T-cell (primary cell): ENCODE measurements around the gene FBXL16. TPM values are rescaled to one million over a fixed set of nuclear protein-coding genes. Genes with fewer than 3 reads are reported as not detected.

Experiments used
- ATAC-seq, 4 experiments: fragments of 200-7000 bp in 3 of 4; fragments of 150-1000 bp in 1 of 4; cut with Tn5 transposase; replicated peaks in 1 of 4; 1 replicate in 3 of 4; 2 replicates in 1 of 4; pipeline ENCODE4 v1.10.0; 2021; ENCODE audit warnings: moderate library complexity in 3 of 4, mild to moderate bottlenecking in 2 of 4, moderate number of reproducible peaks in 1 of 4
- CTCF ChIA-PET, 2 donors: fragments of 300-600 bp; sonication (Branson Sonifier 250); formaldehyde crosslinking; loops; one replicate each; lab custom pipeline; 2022; ENCODE audit warnings: antibody characterized with exemption in 2 of 2; lab: Charles Lee
- POLR2A ChIA-PET, 2 donors: fragments of 300-600 bp; sonication (Branson Sonifier 250); formaldehyde crosslinking; loops; one replicate each; lab custom pipeline; 2022; ENCODE audit warnings: antibody characterized with exemption in 2 of 2; lab: Charles Lee
- DNase-seq, 35 experiments: peaks; one replicate each; pipeline versions ENCODE4 v3.0.0 to v3.0.0-alpha.2; 2013 to 2023
- H3K27ac ChIP-seq: one replicate; pipeline ENCODE4 v1.5.1; 2013; ENCODE audit warnings: low read length
- H3K27me3 ChIP-seq, 2 experiments: replicated peaks in 1 of 2; 1 replicate in 1 of 2; 2 replicates in 1 of 2; pipeline versions ENCODE4 v1.6.1 to v1.7.0; 2013; ENCODE audit warnings: low read length in 1 of 2, mixed read lengths in 1 of 2; ENCODE audit not compliant: control insufficient read depth in 2 of 2, insufficient read depth in 2 of 2; ENCODE audit errors: extremely low read depth in 1 of 2
- H3K36me3 ChIP-seq, 2 donors: 1 replicate in 1 of 2; 2 replicates in 1 of 2; pipeline versions ENCODE4 v1.6.1 to v1.7.0; 2013; ENCODE audit warnings: low read length in 1 of 2; ENCODE audit not compliant: control insufficient read depth in 2 of 2, insufficient read depth in 1 of 2; ENCODE audit errors: extremely low read depth in 1 of 2
- H3K4me1 ChIP-seq, 2 experiments: 1 replicate in 1 of 2; 2 replicates in 1 of 2; pipeline versions ENCODE4 v1.6.1 to v1.7.0; 2013; ENCODE audit warnings: low read length in 2 of 2, mixed read lengths in 1 of 2; ENCODE audit not compliant: insufficient read depth in 2 of 2, control insufficient read depth in 1 of 2; ENCODE audit errors: extremely low read depth in 1 of 2
- H3K4me3 ChIP-seq, 2 donors: 1 replicate in 1 of 2; 2 replicates in 1 of 2; pipeline versions ENCODE4 v1.5.1 to v1.7.0; 2013; ENCODE audit warnings: mild to moderate bottlenecking in 2 of 2, low read length in 1 of 2, moderate library complexity in 1 of 2; ENCODE audit not compliant: control insufficient read depth in 1 of 2; ENCODE audit errors: extremely low read depth in 1 of 2
- H3K9me3 ChIP-seq: 2 replicates; pipeline ENCODE4 v1.7.0; 2013
- H3K27ac Mint-ChIP-seq, 2 donors: one replicate each; pipeline ENCODE4 v1.8.0; 2020 to 2021; ENCODE audit warnings: mild to moderate bottlenecking in 2 of 2, mixed read lengths in 2 of 2
- H3K27me3 Mint-ChIP-seq, 2 donors: one replicate each; pipeline ENCODE4 v1.8.0; 2021 to 2022; ENCODE audit warnings: mixed read lengths in 2 of 2
- H3K36me3 Mint-ChIP-seq: one replicate; pipeline ENCODE4 v1.8.0; 2021; ENCODE audit warnings: mixed read lengths
- H3K4me1 Mint-ChIP-seq, 3 donors: one replicate each; pipeline ENCODE4 v1.8.0; 2020 to 2022; ENCODE audit warnings: mixed read lengths in 3 of 3, mild to moderate bottlenecking in 1 of 3
- H3K4me3 Mint-ChIP-seq, 3 donors: one replicate each; pipeline ENCODE4 v1.8.0; 2020 to 2022; ENCODE audit warnings: mild to moderate bottlenecking in 3 of 3, mixed read lengths in 3 of 3, moderate library complexity in 3 of 3
- H3K9me3 Mint-ChIP-seq, 3 donors: one replicate each; pipeline ENCODE4 v1.8.0; 2020 to 2022; ENCODE audit warnings: mixed read lengths in 3 of 3
- WGBS: methylation state at CpG from one replicate; pipeline ENCODE4 v1.1.5; 2013; ENCODE audit warnings: missing lambda C conversion rate; ENCODE audit not compliant: insufficient coverage; 5-methylcytosine and 5-hydroxymethylcytosine counted together
- total RNA-seq, 35 experiments: library from RNA in 6 of 35; stranded (reverse) in 6 of 35; fragments of 120-200 nt in 1 of 35; gene quantifications; one replicate each; pipeline versions ENCODE4 v1.2.1 to v1.2.4 and lab custom pipeline; 2013 to 2026

The FBXL16 gene
- total RNA-seq, 5 donors from 2014 or later (not counting 1 experiment from before 2014, with no cell fraction given): 16.4 to 65.5 (median 50.2) TPM

- Mint-ChIP-seq H3K4me3 (peak within 1 kb of the TSS in 2 of 3 donors; percentile 45), H3K9me3 (no peaks in the 10 kb centered on the region), H3K36me3 (peaks cover 7% of the 10 kb centered on the region), H3K4me1 (peaks cover 7 to 20% (median 19%) of the 10 kb centered on the region in 3 donors), H3K27me3 (peaks cover 0 to 6% of the 10 kb centered on the region in 2 donors), H3K27ac (no peak within 1 kb of the TSS)
- Histone ChIP-seq H3K36me3 (peaks cover 14 to 26% of the 10 kb centered on the region in 2 donors), H3K27ac (no peak within 1 kb of the TSS), H3K4me3 (peak within 1 kb of the TSS in 1 of 2 donors; percentile 23), H3K27me3 (peaks cover 0 to 25% of the 10 kb centered on the region in 2 experiments), H3K4me1 (peaks cover 0 to 43% of the 10 kb centered on the region in 2 experiments), H3K9me3 (no peaks in the 10 kb centered on the region)
- 8% methylated on average over 61 of the region's 73 CpGs for whole genome bisulfite sequencing
- DNase-seq: peak in 1 of 35 experiments; percentile 37
- ChIA-PET POLR2A (interaction anchor here in 1 of 2 donors (0.6 kb wide), 1 partner anchor 1545 kb away, joined by 8 read pairs; no protein-coding TSS in a partner anchor), CTCF (no interaction called here)
- ATAC-seq: no peak
These were observed 30.4 kb downstream of the FBXL16 start, which contains the start of gene RHBDL1 for GRCh38 chr16:674968-675883. RHBDL1 (plus strand) TSS chr16:675671; CDS start chr16:675791, 120 bp downstream.

GRCh38 chr16:674214-674881, 31.3 kb downstream of the FBXL16 start:
- ATAC-seq (no peak), DNase-seq (no peak)
- WGBS: 93% methylated on average over 22 of the region's 22 CpGs
- ChIA-PET POLR2A (no interaction called here), CTCF (no interaction called here)
- no peak overlapping the region for H3K27ac ChIP-seq
- peaks cover 14 to 35% of the 10 kb centered on the region in 2 donors for H3K36me3 ChIP-seq
- Mint-ChIP-seq H3K27me3 (peaks cover 0 to 6% of the 10 kb centered on the region in 2 donors), H3K4me1 (peaks cover 6 to 21% (median 20%) of the 10 kb centered on the region in 3 donors), H3K36me3 (peaks cover 7% of the 10 kb centered on the region), H3K4me3 (no peak overlapping the region), H3K27ac (no peak overlapping the region), H3K9me3 (no peaks in the 10 kb centered on the region)
- H3K27me3 ChIP-seq: peaks cover 0 to 25% of the 10 kb centered on the region in 2 experiments
- H3K4me1 ChIP-seq: peaks cover 0 to 38% of the 10 kb centered on the region in 2 experiments
- no peak overlapping the region for H3K4me3 ChIP-seq
- no peaks in the 10 kb centered on the region for H3K9me3 ChIP-seq

DNA sequence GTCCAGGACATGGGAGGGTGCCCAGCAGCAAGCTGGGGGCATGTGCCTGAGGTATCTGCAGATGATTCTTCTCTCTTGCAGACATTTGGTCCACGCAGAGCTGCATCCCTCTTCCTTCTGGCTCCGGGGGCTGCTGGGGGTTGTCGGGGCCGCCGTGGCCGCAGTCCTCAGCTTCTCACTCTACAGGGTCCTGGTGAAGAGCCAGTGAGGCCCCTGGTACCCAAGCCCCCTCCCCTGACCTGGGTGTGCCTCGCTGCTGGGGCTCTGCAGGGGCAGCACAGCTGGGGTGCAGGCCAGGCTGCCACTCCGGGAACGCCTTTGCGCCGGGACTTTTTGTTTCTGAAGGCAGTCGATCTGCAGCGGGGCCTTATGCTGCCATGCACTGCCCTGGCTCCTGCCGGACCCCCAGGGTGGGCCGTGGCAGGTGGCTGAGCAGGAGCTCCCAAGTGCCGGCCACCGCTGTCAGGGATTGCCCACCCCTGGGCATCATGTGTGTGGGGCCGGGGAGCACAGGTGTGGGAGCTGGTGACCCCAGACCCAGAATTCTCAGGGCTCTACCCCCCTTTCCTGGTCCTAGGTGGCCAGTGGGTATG, 32.1 kb downstream of the FBXL16 start:
- no peak for DNase-seq
- CTCF ChIA-PET: interaction anchor here in 1 of 2 donors (0.6 kb wide), 1 partner anchor 707 kb away, joined by 4 read pairs; no protein-coding TSS in a partner anchor

GRCh38 chr16:672851-673250, 32.8 kb downstream of the FBXL16 start:
- Histone ChIP-seq H3K9me3 (no peaks in the 10 kb centered on the region), H3K36me3 (peaks cover 14 to 39% of the 10 kb centered on the region in 2 donors), H3K4me3 (no peak overlapping the region), H3K27me3 (peaks cover 0 to 25% of the 10 kb centered on the region in 2 experiments), H3K4me1 (peaks cover 0 to 41% of the 10 kb centered on the region in 2 experiments), H3K27ac (no peak overlapping the region)
- WGBS: 94% methylated on average over 19 of the region's 21 CpGs
- POLR2A ChIA-PET: no interaction called here
- H3K9me3 Mint-ChIP-seq: no peaks in the 10 kb centered on the region
- H3K4me3 Mint-ChIP-seq: peak overlapping the region in 1 of 3 donors; percentile 43
- ATAC-seq: no peak
- CTCF ChIA-PET: interaction anchor here in 1 of 2 donors (0.6 kb wide), 1 partner anchor 708 kb away, joined by 4 read pairs; no protein-coding TSS in a partner anchor
- H3K4me1 Mint-ChIP-seq: peaks cover 0 to 20% (median 17%) of the 10 kb centered on the region in 3 donors
- no peak overlapping the region for H3K27ac Mint-ChIP-seq
- H3K36me3 Mint-ChIP-seq: peaks cover 7% of the 10 kb centered on the region
- no peak for DNase-seq
- peaks cover 0 to 6% of the 10 kb centered on the region in 2 donors for H3K27me3 Mint-ChIP-seq

More for the DNA sequence above, 32.1 kb downstream of the FBXL16 start:
- POLR2A ChIA-PET: no interaction called here
- no peak overlapping the region for H3K27ac Mint-ChIP-seq
- peaks cover 0 to 6% of the 10 kb centered on the region in 2 donors for H3K27me3 Mint-ChIP-seq
- Histone ChIP-seq H3K27ac (no peak overlapping the region), H3K4me1 (peaks cover 0 to 40% of the 10 kb centered on the region in 2 experiments), H3K4me3 (no peak overlapping the region), H3K36me3 (peaks cover 14 to 39% of the 10 kb centered on the region in 2 donors), H3K9me3 (no peaks in the 10 kb centered on the region), H3K27me3 (peaks cover 0 to 25% of the 10 kb centered on the region in 2 experiments)
- H3K4me1 Mint-ChIP-seq: peaks cover 0 to 20% (median 17%) of the 10 kb centered on the region in 3 donors
- H3K36me3 Mint-ChIP-seq: peaks cover 7% of the 10 kb centered on the region
- no peak overlapping the region for H3K4me3 Mint-ChIP-seq
- 95% methylated on average over 15 of the region's 18 CpGs for WGBS
- no peaks in the 10 kb centered on the region for H3K9me3 Mint-ChIP-seq
- no peak for ATAC-seq

- POLR2A ChIA-PET: no interaction called here
- peaks cover 14 to 39% of the 10 kb centered on the region in 2 donors for H3K36me3 ChIP-seq
- Mint-ChIP-seq H3K4me3 (no peak overlapping the region), H3K9me3 (no peaks in the 10 kb centered on the region), H3K4me1 (peaks cover 0 to 24% (median 21%) of the 10 kb centered on the region in 3 donors), H3K36me3 (peaks cover 7% of the 10 kb centered on the region), H3K27ac (no peak overlapping the region), H3K27me3 (peaks cover 0 to 6% of the 10 kb centered on the region in 2 donors)
- DNase-seq (no peak), ATAC-seq (no peak)
- peaks cover 0 to 24% of the 10 kb centered on the region in 2 experiments for H3K27me3 ChIP-seq
- no peak overlapping the region for H3K27ac ChIP-seq
- no peaks in the 10 kb centered on the region for H3K9me3 ChIP-seq
- 97% methylated on average over 16 of the region's 19 CpGs for WGBS
- peaks cover 0 to 41% of the 10 kb centered on the region in 2 experiments for H3K4me1 ChIP-seq
- CTCF ChIA-PET: no interaction called here
- no peak overlapping the region for H3K4me3 ChIP-seq
These were observed 33.2 kb downstream of the FBXL16 start for GRCh38 chr16:672371-672770.
